Activated CD4-positive, alpha-beta T cell treated with anti-CD3 and anti-CD28 coated beads, Interleukin-2, amount 50 U/mL, for 4 hours (primary cell): ENCODE data around the gene SLC27A4.

Experiments used
- DNase-seq, 2 experiments: peaks; one replicate each; pipeline ENCODE4 v3.0.0-alpha.2; 2020

SLC27A4 gene

DNA sequence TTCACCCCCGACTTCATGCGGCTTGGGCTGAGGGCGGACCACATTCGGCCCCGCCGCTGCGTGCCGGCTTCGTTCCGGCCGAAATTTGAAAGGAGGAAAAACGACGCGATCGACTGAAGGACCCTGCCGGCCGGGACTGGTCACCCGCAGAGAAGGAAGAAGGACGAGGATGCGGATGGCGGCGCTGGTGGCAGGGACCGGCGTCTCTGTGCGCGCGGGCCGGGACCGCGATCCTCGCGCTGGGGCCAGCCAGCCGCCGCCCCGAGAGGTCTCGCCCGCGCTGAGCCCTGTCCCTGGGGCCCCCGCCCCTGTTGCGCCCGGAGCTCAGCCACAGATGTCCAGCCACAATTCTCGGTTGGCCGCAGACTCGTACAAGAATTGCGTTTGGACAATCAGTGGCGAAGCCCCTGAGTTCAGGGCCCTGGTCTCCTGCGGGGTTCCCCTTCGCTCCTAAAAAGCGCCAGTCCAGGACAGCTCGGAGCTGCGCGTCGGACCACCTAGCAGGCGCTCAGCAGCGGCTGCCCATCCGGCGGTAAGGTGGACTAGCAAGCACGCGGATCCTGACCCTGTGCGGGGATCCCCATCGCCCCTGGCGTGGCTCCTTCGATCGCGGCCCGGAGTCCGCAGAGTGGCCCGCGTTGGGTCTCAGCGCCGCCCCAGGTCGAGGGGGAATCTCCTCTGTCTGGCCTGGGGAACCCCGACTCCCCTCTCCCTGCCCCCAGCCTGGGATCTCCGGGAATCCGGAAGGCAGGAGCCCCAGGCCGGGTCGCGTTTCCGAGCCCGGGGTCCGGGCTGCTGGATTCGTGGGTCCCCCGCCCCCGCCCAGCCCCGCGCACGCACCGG, 52.2 kb downstream of the SLC27A4 start:
- DNase-seq, result no peak

- no peak for DNase-seq
Observed at GRCh38 chr9:128393145-128393775, 52.9 kb downstream of the SLC27A4 start.

GRCh38 chr9:128393970-128394369, 53.6 kb downstream of the SLC27A4 start:
- no peak for DNase-seq

DNA sequence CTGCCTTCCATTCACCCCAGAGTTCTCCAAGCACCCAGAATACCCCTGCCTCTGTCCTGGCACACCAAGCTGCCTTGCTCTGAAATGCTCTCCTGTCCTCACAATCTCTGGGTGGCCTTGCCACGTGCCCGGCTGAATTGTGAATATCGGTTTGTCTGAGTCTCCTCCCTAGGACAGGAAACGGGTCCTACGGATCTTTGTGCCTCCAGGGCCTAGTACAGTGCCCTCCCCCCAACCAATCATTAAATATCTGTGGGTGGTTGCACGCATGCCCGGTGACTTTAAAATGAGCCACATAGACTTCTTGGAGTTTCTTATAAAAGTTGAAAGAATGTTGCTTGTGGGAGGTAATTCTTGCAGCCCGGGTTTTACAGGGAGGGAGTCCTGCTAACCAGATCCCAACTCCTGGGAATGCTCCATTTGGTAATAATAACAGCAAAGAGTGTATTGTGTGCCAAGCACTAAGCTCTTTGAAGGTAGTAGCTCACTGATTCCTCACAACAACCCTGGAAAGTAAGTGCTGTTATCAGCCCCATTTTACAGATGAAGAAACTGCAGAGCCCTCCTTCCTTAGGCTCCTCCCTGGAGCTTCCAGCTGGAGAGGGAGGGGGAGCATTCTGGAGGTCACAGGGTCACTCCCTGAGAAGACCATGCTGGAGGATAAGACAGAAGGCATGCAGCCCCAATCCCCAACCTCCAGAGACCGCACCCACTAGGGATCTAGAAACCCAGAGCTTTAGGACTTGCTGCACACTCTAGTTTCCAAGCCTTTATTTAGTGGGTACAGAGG, 54.2 kb downstream of the SLC27A4 start:
- no peak for DNase-seq

DNA sequence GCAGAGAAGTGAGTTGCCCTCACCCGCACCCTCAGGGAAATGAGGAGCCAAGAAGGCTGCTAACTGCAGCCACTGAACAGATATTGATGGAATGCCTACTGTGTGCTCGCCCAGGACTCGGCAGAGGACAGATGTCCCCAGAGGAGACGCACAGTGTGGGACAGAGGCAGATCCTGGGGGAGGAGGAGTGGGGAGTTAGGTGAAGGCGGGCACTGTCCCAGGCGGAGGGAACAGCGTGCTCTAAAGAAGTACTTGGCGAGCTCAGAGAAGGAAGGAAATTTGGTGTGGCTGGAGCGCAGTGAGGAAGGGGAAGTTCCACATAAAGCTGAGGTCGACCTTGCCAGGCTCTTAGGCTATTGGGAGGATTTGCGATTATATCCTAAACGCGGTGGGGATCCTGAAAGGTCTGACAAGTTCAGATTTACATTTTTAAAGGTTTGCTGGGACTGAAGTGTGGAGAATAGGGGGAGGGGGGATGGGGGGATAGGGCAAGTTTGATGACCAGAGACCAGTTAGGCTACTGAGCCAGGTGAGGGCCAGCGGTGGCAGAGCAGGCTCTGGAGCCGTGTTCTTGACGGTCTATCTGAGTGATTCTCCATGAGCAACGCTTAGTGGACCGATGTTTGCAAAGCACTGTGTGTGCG, 56.8 kb downstream of the SLC27A4 start:
- no peak for DNase-seq

DNA sequence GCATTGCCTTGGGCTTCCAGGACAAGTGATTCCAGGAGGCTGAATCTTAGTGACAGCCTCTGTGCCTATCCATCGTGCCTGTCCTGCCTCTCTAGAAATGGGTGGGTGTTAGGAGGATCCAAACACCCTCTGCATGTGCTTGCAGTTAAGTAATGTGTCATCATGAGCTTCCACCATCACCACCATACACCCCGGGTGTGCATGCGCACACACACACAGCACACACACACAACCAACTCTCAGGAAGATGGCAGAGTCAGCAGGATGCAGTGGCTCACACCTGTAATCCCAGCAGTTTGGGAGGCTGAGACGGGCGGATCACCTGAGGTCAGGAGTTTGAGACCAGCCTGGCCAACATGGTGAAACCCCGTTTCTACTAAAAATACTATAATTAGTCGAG, 57.5 kb downstream of the SLC27A4 start:
- no peak for DNase-seq

DNA sequence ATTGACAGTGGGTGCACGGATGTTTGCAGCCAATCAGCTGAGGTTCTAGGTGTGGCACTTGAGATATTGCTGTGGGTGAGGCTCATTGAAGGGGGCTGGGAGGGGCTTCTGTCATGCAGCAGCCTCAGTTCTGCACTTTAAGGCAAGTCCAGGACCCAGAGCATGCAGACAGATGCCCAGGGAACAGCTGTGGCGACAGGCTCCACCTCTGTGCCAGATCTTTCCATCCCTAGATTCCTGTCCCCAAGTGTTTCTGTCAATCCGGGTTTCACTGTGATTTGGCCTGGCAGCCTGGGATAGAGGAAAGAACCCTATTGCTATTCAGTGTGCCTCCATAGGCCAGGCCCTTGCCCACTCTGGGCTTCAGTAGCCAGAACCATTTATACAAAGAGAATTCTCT, 59.5 kb downstream of the SLC27A4 start:
- DNase-seq, result no peak

GRCh38 chr9:128404560-128404959, 64.2 kb downstream of the SLC27A4 start:
- DNase-seq, result no peak

- DNase-seq, result no peak
Observed at GRCh38 chr9:128405077-128405779, 64.9 kb downstream of the SLC27A4 start.

DNA sequence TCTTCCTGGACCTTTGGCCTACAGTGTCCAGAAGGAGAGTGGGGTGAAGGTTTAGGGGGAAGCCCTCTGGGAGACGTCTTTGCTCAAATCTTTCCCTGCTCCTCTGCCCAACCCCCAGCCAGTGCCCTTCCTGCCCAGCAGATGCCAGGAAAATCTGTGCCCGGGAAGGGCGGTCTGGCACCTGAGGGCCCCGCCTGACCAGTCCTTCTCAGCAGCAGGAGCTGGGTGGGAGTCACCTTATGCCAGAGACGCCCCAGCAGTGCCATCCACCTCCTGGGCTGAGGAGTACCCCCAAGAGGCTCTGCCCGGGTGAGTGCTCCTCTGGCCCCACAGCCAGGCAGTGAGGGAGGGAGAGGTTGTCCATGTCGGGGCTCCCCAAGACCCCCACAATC, 65.4 kb downstream of the SLC27A4 start:
- DNase-seq, result no peak

GRCh38 chr9:128406848-128407391, 66.6 kb downstream of the SLC27A4 start:
- no peak for DNase-seq

DNA sequence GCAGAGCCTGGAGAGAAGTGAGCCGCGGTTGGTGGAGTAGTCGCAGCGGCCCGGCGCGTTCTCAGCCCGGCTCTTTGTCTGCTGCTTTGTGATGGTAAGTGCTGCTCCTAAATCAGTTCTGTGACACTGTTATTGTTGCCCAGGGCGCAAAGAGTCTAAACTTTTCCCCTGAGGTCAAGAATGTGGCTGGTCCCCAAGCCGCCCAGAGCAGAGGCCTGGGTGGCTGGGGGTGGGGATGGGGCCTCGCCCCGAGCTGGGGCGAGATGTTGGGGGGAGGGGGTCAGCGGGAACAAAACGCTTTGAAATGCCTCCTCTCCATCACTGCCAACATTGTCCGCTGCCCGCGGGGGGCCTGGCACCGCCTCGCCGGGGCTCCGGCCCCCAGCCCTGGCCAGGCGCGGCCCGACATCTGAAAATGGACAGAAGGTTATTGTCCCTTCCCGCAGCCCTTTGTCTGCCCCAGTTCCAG, 68.7 kb downstream of the SLC27A4 start:
- DNase-seq, result no peak

- DNase-seq, result no peak
Observed at GRCh38 chr9:128409450-128409849, 69.1 kb downstream of the SLC27A4 start.

DNA sequence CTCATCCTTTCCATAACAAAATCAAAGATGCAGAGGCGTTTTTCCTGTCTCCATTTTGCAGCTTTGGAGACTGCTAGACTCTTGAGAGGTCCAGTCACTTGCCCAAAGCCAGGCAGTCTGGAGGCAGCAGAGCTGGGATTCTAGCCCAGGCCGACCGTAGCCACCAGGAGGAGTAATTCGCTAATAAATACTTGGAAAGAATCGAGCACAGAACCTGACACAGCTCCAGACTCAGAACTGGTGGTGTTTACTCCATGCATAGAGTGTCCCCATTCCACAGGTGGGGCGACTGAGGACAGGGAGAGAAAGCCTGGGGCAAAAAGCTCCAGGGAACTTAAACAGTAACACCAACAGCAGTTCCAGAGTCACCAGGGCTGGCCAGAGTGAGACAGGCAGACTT, 69.7 kb downstream of the SLC27A4 start:
- no peak for DNase-seq
